Measurements from ENCODE around the gene ATP9A. TPM values are rescaled to one million over a fixed set of nuclear protein-coding genes. Genes with fewer than 3 reads are reported as not detected.

Gene ATP9A
- total and polyA plus RNA-seq, 10 of the 15 experiments (the other 5 are each of a cell fraction or from before 2014, with no cell fraction given) = 0.03 to 0.81 (median 0.14) TPM

GRCh38 chr20:51811042-51811355, 42.8 kb upstream of the ATP9A start (continued):
- TF ChIP-seq E4F1 (IDR thresholded peaks at IDR 0.05; ENCODE audit: borderline replicate concordance, partially characterized antibody) (no peak), KDM1A (IDR thresholded peaks at IDR 0.05; ENCODE audit: borderline replicate concordance) (no peak), NFYB (IDR thresholded peaks at IDR 0.05; ENCODE audit: insufficient read depth, low read depth, low read length) (no peak), MEF2B (IDR thresholded peaks at IDR 0.05; ENCODE audit: partially characterized antibody, poor library complexity, severe bottlenecking) (no peak), MAX (IDR thresholded peaks at IDR 0.05; ENCODE audit: low read depth, low read length) (no peak), DPF2 (IDR thresholded peaks at IDR 0.05) (no peak), PAX5 (IDR thresholded peaks at IDR 0.05; ENCODE audit: borderline replicate concordance, low read depth, low read length) (no peak)

- ChIA-PET CTCF (interaction anchor here (0.7 kb wide), 1 partner anchor 35 kb away, joined by 3 read pairs; no protein-coding TSS in a partner anchor), POLR2A (no interaction called here)
- in situ Hi-C loops (cut with MboI) = no loop called here
These were observed 42.2 kb upstream of the ATP9A start for GRCh38 chr20:51810155-51811041.

More at GRCh38 chr20:51810155-51811041, 42.2 kb upstream of the ATP9A start:
- H3K9me3 ChIP-seq (replicated peaks; ENCODE audit: control insufficient read depth, insufficient read depth, low read length) = no peaks in the 10 kb centered on the region
- no peaks in the 10 kb centered on the region for H4K20me1 ChIP-seq (ENCODE audit: control insufficient read depth, insufficient read depth)
- H3K4me2 ChIP-seq (ENCODE audit: control insufficient read depth, insufficient read depth) = no peak overlapping the region
- ChIA-PET RAD21 (ENCODE audit: unreplicated experiment) (no interaction called here), SMC1A (ENCODE audit: uncharacterized antibody, unreplicated experiment) (no interaction called here)
- WGBS (ENCODE audit: insufficient coverage, insufficient replicate concordance, low lambda C conversion rate, missing lambda C conversion rate) = 39% methylated on average over 13 of the region's 13 CpGs
- no peaks in the 10 kb centered on the region for H3K79me2 ChIP-seq (ENCODE audit: control insufficient read depth, insufficient read depth, low read length)
- no peaks in the 10 kb centered on the region; a peak in 1 of 4 replicates for H3K27me3 ChIP-seq (replicated peaks in 1 of 2; ENCODE audit: control insufficient read depth in 2 of 2, insufficient read depth in 2 of 2, low read length in 1 of 2)
- TF ChIP-seq ZNF217 (IDR thresholded peaks at IDR 0.05) = no peak
- DNase-seq (ENCODE audit: low read depth, low spot score) (no peak), FAIRE-seq (no peak), ATAC-seq (no peak)
- no peak overlapping the region for H3K27ac ChIP-seq (ENCODE audit: control insufficient read depth, insufficient read depth)
- H3K9ac ChIP-seq (ENCODE audit: control insufficient read depth, insufficient read depth, low read length) = no peak overlapping the region
- H3K4me3 ChIP-seq = no peak overlapping the region
- H3K4me1 ChIP-seq (ENCODE audit: control insufficient read depth, insufficient read depth, low read length) = no peaks in the 10 kb centered on the region
- no peaks in the 10 kb centered on the region for H3K36me3 ChIP-seq (ENCODE audit: control insufficient read depth in 2 of 2, insufficient read depth in 2 of 2, low read length in 1 of 2)
- no TSS peak for BruUV-seq (replicated peaks)
- no peak overlapping the region for H2AFZ ChIP-seq (ENCODE audit: control insufficient read depth, low read depth, low read length)
- intact Hi-C loops (cut with micrococcal nuclease; ENCODE audit: unreplicated experiment) = no loop called here

All from GM12878 (cell line).